Gastroesophageal sphincter (tissue), 4 donors: ENCODE results near the gene COA6. TPM values are rescaled to one million over a fixed set of nuclear protein-coding genes. Genes with fewer than 3 reads are reported as not detected.

Experiments
- ATAC-seq: fragments of 150-250 bp; one replicate; pipeline ENCODE4 v1.9.1; 2016; ENCODE audit warnings: mild to moderate bottlenecking, moderate library complexity
- H3K27ac ChIP-seq, 4 donors: fragments of 200-600 bp; sonication (generic) in 3 of 4; 1 replicate in 3 of 4; 2 replicates in 1 of 4; pipeline ENCODE4 v1.5.1; 2016 to 2019
- H3K27me3 ChIP-seq: fragments of 200-600 bp; sonication (generic); one replicate; pipeline ENCODE4 v1.5.1; 2019
- H3K36me3 ChIP-seq, 2 donors: fragments of 200-600 bp; sonication (generic); one replicate each; pipeline ENCODE4 v1.5.1; 2019; ENCODE audit warnings: control low read depth in 1 of 2
- H3K4me1 ChIP-seq, 3 donors: fragments of 200-600 bp; sonication (generic); 1 replicate in 2 of 3; 2 replicates in 1 of 3; pipeline ENCODE4 v1.5.1; 2016 to 2019; ENCODE audit warnings: control low read depth in 2 of 3
- H3K4me3 ChIP-seq, 2 donors: fragments of 200-600 bp; sonication (generic); one replicate each; pipeline ENCODE4 v1.5.1; 2019; ENCODE audit warnings: mild to moderate bottlenecking in 1 of 2, moderate library complexity in 1 of 2
- H3K9me3 ChIP-seq, 3 donors: fragments of 200-600 bp; sonication (generic); one replicate each; pipeline ENCODE4 v1.5.1; 2017 to 2019; ENCODE audit warnings: control low read depth in 2 of 3
- CTCF ChIP-seq, 4 experiments: fragments of 200-600 bp in 2 of 4; fragments of 450-650 bp in 2 of 4; sonication (generic) in 1 of 4; IDR thresholded peaks; one replicate each; pipeline ENCODE4 v1.5.1; 2017 to 2019; ENCODE audit warnings: antibody characterized with exemption in 4 of 4, mild to moderate bottlenecking in 2 of 4, moderate library complexity in 2 of 4
- EP300 ChIP-seq: sonication (generic); formaldehyde crosslinking; IDR thresholded peaks from one replicate; pipeline ENCODE4 v1.6.1; 2017; ENCODE audit warnings: antibody characterized with exemption, mild to moderate bottlenecking
- POLR2A ChIP-seq, 2 donors: fragments of 450-650 bp; IDR thresholded peaks; one replicate each; pipeline ENCODE4 v1.6.1; 2017; ENCODE audit warnings: antibody characterized with exemption in 2 of 2, mild to moderate bottlenecking in 2 of 2, moderate library complexity in 1 of 2
- POLR2AphosphoS5 ChIP-seq: sonication (generic); formaldehyde crosslinking; IDR thresholded peaks from one replicate; pipeline ENCODE4 v1.6.1; 2017; ENCODE audit warnings: antibody characterized with exemption
- WGBS, 2 donors: methylation state at CpG; one replicate each; pipeline ENCODE4 v1.1.5; 2018; ENCODE audit warnings: low coverage in 1 of 2; 5-methylcytosine and 5-hydroxymethylcytosine counted together
- total RNA-seq, 4 donors: library from RNA; depleted of rRNA; stranded (reverse); fragments of >200 nt; gene quantifications; one replicate each; pipeline ENCODE4 v1.1.0, GENCODE V29; 2016

Gene COA6
- total RNA-seq, 4 donors from 2014 or later: 13.4 to 24.7 (median 16.9) TPM

- peaks cover 14% of the 10 kb centered on the region for H3K27me3 ChIP-seq
- ATAC-seq: no peak
- H3K4me3 ChIP-seq: no peak overlapping the region
- no peak overlapping the region for H3K27ac ChIP-seq
- peaks cover 0 to 4% (median 0%) of the 10 kb centered on the region in 3 donors for H3K9me3 ChIP-seq
- no peaks in the 10 kb centered on the region for H3K36me3 ChIP-seq
- H3K4me1 ChIP-seq: no peaks in the 10 kb centered on the region
- TF ChIP-seq CTCF (IDR thresholded peaks at IDR 0.05) (no peak), EP300 (no peak)
Measured at GRCh38 chr1:234357831-234358230, 15.4 kb upstream of the COA6 start.

GRCh38 chr1:234361102-234361603 is 12.1 kb upstream of the COA6 start:
- no peak overlapping the region for H3K4me3 ChIP-seq
- 69 to 84% methylated on average over 3 of the region's 3 CpGs for WGBS, 2 donors
- ATAC-seq: no peak

GRCh38 chr1:234362558-234362957 is 10.7 kb upstream of the COA6 start:
- no peaks in the 10 kb centered on the region for H3K36me3 ChIP-seq
- WGBS, 2 donors: 24 to 53% methylated on average over 2 of the region's 2 CpGs
- no peak overlapping the region for H3K27ac ChIP-seq

More at GRCh38 chr1:234361102-234361603, 12.1 kb upstream of the COA6 start:
- Histone ChIP-seq H3K36me3 (no peaks in the 10 kb centered on the region), H3K27ac (no peak overlapping the region), H3K27me3 (peaks cover 6% of the 10 kb centered on the region), H3K4me1 (no peaks in the 10 kb centered on the region), H3K9me3 (no peaks in the 10 kb centered on the region)
- TF ChIP-seq POLR2AphosphoS5 (no peak), POLR2A (IDR thresholded peaks at IDR 0.05) (no peak), EP300 (no peak), CTCF (IDR thresholded peaks at IDR 0.05) (no peak)

GRCh38 chr1:234368320-234369032 is 4.8 kb upstream of the COA6 start:
- no peak overlapping the region for H3K4me3 ChIP-seq
- 63 to 75% methylated on average over 12 of the region's 12 CpGs for WGBS, 2 donors
- H3K27me3 ChIP-seq: peaks cover 7% of the 10 kb centered on the region
- TF ChIP-seq POLR2AphosphoS5: no peak
- TF ChIP-seq POLR2A (IDR thresholded peaks at IDR 0.05): no peak
- no peak for TF ChIP-seq CTCF (IDR thresholded peaks at IDR 0.05)
- no peak for TF ChIP-seq EP300
- no peaks in the 10 kb centered on the region for H3K36me3 ChIP-seq
- H3K9me3 ChIP-seq: no peaks in the 10 kb centered on the region
- H3K27ac ChIP-seq: no peak overlapping the region
- peaks cover 0 to 10% (median 0%) of the 10 kb centered on the region in 3 donors for H3K4me1 ChIP-seq
- no peak for ATAC-seq

More at GRCh38 chr1:234362558-234362957, 10.7 kb upstream of the COA6 start:
- Histone ChIP-seq H3K9me3 (no peaks in the 10 kb centered on the region), H3K4me3 (no peak overlapping the region), H3K4me1 (no peaks in the 10 kb centered on the region), H3K27me3 (peaks cover 2% of the 10 kb centered on the region)
- ATAC-seq: no peak
- TF ChIP-seq POLR2AphosphoS5 (no peak), POLR2A (IDR thresholded peaks at IDR 0.05) (no peak), EP300 (no peak), CTCF (IDR thresholded peaks at IDR 0.05) (no peak)

- no peak overlapping the region for H3K4me3 ChIP-seq
- H3K36me3 ChIP-seq: no peaks in the 10 kb centered on the region
- peaks cover 0 to 13% (median 0%) of the 10 kb centered on the region in 3 donors for H3K4me1 ChIP-seq
- no peaks in the 10 kb centered on the region for H3K9me3 ChIP-seq
- no peak for ATAC-seq
- 73 to 79% methylated on average over 3 of the region's 3 CpGs for WGBS, 2 donors
- no peak for TF ChIP-seq CTCF (IDR thresholded peaks at IDR 0.05)
- no peak for TF ChIP-seq POLR2AphosphoS5
- TF ChIP-seq EP300: no peak
- no peak for TF ChIP-seq POLR2A (IDR thresholded peaks at IDR 0.05)
- H3K27ac ChIP-seq: no peak overlapping the region
- peaks cover 7% of the 10 kb centered on the region for H3K27me3 ChIP-seq
Measured at GRCh38 chr1:234369033-234369430, 4.2 kb upstream of the COA6 start.
